Activated CD8-positive, alpha-beta memory T cell treated with anti-CD3 and anti-CD28 coated beads, Interleukin-2, amount 50 U/mL, for 4 hours (primary cell): ENCODE measurements around the gene TRIM31.

Experiments used
- DNase-seq: peaks from one replicate; pipeline ENCODE4 v3.0.0-alpha.2; 2020

TRIM31 gene

DNA sequence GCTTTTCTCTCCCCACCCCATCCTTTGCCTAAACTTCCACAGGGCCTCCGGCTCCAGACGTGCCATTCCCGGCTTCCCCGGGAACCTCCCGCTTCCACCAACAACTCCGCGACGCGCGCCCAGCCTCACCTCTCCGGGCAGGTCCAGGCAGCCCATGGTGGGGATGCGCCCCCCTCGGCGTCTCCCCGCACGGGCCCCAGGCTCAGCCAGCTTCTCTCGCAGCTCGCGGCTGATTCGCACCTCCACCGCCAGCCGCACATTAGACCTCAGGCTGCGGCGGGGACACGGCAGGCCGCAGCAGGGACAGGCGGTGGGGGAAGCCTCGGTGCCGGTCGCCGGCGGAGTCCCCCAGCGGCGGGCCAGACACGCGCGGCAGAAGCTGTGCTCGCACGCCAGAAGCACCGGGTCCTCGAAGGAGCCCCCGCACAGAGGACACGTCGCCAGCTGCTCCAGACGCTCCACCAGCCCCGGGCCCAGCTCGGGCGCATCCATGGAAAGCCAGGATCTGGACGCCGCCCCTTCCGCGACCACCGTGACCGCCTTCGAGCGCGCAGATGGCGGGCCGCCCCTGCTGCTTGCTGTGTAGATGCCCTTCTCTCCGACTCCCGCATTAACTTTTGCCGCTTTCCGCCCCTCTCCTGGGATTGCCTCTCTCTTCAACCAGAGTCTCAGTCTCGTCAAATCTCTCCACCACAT is 37.6 kb downstream of the TRIM31 start, which contains the start of gene RNF39:
RNF39 (minus strand) TSS at position 676 of the 696 bp plus-strand sequence; CDS start at position 492, 184 bp downstream.
- no peak for DNase-seq

- no peak for DNase-seq
Observed at GRCh38 chr6:30074331-30075093, 38.4 kb downstream of the TRIM31 start.

- DNase-seq, result no peak
Observed at GRCh38 chr6:30073489-30074235, 39.2 kb downstream of the TRIM31 start.

DNA sequence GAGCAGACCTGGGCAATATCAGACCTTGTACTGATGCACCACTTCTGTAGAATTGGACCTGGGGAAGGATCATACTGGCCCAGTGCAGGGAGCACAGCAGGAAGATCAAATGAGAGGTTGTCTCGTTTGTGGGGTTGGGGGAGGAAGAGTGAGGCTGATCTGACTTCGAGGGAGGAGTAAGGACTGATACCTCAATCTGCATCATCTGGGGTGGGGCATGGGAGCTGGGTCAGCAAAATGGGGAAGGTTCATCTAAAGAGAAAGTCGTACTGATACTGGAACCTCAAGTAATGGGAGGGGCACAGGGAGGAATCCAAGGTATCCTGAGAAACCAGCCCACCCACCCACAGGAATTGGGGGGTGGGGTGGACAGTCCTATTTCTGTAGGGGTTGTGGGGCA is 41.0 kb downstream of the TRIM31 start:
- DNase-seq, result no peak

- no peak for DNase-seq
Observed at GRCh38 chr6:30071081-30071818, 41.6 kb downstream of the TRIM31 start.

DNA sequence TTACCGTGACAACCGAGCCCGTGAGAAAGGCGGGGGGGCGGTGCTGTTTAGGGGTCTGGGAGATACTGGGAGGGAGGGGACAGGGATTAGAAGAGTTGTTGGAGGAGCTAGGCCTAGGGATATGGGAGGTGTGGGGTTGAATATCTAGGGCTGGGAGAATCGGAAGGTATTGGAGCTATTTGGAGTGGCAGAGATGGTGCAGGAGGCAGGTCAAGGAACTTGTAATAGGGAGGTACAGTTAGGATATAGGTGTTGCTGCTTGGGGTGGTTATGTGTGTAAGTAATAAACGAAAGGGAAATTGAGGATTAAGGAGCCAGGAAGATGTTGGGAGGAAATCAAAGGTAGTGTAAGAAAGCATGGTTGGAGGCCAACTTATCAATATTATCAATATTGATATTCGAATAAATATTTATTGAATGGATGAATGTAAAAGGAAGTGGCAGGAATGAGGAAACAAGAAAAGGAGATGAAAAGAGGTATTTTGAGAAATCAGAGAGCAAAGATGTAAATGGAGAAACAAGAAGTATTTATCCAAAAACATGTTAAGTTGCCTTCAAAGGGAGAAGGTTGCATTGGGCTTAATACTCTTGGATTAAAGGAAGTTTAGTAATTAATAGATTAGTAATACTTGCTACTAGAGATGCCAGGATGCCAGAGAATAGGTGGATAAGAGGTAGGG is 45.3 kb downstream of the TRIM31 start:
- no peak for DNase-seq

- DNase-seq, result peak; percentile 96
Observed at GRCh38 chr6:30066577-30067459, 46.1 kb downstream of the TRIM31 start, which contains the start of gene PPP1R11. Gene PPP1R11 (plus strand): TSS chr6:30067198. CDS start chr6:30067411, 213 bp downstream.

- DNase-seq, result no peak
Observed at GRCh38 chr6:30066082-30066481, 46.8 kb downstream of the TRIM31 start.

DNA sequence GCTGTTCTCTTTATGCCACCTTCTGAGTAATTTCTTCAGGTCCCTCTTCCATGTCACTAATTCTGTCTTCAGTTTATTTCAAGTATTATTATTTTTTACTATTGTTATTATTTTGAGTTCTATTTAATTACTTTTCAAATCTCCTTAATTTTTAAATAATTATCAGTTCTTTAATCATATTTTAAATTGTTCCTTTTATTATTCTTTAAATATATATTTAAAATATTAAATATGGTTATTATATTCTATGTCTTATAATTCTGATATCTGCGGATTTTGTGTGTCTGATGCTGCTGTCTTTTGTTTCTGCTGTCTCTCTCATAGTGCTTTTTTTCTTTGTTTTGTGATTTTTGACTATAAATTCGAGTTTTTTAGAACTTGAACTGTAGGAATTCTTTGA is 49.6 kb downstream of the TRIM31 start:
- DNase-seq, result no peak

GRCh38 chr6:30062471-30063178 is 50.3 kb downstream of the TRIM31 start:
- no peak for DNase-seq

GRCh38 chr6:30061858-30062458 is 50.9 kb downstream of the TRIM31 start:
- no peak for DNase-seq

GRCh38 chr6:30061092-30061857 is 51.6 kb downstream of the TRIM31 start, which contains the start of gene POLR1H:
Gene POLR1H (plus strand): TSS chr6:30061265. CDS start chr6:30061525, 260 bp downstream.
- peak; percentile 84 for DNase-seq

DNA sequence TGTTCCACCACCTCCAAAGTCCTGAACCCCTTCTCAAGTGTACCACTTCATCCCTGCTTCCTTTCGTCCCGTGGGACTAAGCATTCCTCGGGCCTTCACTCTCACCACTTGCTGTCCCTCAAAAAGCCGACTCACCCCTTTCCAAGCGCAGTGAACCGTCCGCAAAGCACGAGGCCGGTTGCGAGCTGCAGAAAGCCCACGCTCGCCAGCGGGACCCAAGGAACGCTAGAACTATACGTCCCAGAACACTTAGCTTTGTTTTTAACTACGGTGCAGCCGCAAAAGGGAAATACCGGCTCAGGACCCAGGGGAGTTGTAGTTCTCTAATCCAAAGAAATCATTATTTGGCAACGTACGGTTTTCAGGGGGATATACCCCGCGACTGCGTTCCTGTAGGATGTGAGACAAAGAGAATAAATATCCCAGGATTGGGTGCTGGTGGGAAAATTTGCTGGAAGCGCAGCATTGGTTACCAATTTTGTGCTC is 52.2 kb downstream of the TRIM31 start:
- no peak for DNase-seq

DNA sequence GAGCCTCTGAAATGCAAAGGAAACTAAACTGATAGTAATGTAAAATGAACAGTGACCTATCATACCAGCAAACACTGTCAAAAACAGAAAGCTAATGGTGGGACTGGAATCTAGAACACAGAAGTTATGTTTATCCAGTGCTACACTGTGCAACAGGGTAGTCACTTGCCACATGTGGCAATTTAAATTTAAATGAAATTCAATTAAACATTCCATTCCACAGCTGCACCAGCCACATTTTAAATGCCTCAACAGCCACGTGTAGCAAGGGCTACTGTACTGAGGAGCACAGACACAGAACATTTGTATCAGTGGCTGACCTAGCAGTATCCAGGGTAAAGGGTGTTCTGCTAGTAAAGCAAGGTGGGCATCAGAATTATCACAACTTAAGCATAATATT is 57.4 kb downstream of the TRIM31 start:
- DNase-seq, result no peak

DNA sequence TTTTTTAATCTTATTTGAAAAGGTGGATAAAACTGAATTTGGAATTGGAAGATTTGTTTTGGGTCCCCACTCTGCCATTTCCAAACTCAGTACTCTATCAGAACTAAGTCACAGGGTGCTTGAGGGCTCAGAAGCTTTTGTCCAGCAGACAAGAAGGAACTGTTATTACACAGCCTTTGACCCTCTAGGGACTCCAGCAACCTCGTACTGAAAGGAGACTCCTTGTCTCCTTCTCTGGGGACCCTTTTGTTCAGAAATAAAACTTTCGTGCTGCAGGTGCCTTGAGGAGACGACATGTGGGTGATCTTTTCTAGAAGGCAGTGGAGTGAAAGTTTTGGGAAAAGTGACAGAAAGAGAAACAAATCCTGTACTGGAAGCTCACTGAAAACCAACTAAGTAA is 59.2 kb downstream of the TRIM31 start:
- DNase-seq, result no peak
